ENCODE data around the gene SIRT5. TPM values are rescaled to one million over a fixed set of nuclear protein-coding genes. Genes with fewer than 3 reads are reported as not detected.

The SIRT5 gene
- total and polyA plus RNA-seq, 2 donors (not counting 1 experiment from before 2014, with no cell fraction given) = 8.1 to 16.3 TPM

DNA sequence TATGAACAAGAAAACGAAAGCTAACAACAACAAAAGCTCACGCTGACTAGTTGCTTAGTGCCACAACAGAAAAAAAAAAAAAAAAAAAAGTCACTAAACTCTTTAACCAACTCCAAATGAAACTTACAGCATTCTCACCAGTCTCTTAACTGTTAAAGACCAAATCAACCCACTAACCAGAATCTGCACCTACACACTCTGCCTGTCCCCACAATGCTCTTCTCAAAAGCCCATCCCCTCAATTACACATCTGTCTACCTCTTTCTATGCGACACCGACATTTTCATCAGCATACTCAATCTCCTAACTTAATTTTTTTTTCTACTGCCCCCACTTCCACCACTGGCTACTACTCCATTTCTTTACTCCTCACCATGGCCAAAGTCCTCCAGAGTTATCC, 75.0 kb downstream of the SIRT5 start:
- ChIA-PET POLR2A (no interaction called here), CTCF (interaction anchor here (0.5 to 0.7 kb wide), 3 partner anchors 33 to 418 kb away, joined by 3 to 5 read pairs (median 4); no protein-coding TSS in a partner anchor)
- no peak overlapping the region for H3K4me3 Mint-ChIP-seq

DNA sequence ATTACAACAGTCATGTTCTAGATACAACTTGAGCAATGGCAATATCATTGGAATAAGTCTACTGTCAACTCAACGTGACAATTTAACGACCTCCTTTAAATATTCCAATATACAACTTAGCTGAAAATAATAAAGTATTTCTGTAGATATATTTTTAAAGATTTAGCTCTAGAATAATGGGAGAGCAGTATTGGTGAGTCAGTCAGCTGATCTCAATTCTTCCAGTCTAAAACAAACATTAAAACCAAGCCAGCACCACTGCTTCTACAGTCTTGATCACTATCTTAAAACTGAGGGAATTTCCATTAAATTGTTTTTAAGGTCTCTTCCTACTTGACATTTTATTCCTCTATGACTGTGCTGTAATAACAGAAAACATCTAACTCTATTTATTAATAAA, 78.9 kb downstream of the SIRT5 start:
- ChIA-PET POLR2A (interaction anchor here (0.6 kb wide), 1 partner anchor 340 kb away, joined by 4 read pairs; no protein-coding TSS in a partner anchor), CTCF (no interaction called here)
- Histone ChIP-seq H3K36me3 (replicated peaks in 1 of 2; ENCODE audit: control extremely low read depth in 1 of 2, control insufficient read depth in 1 of 2, extremely low read depth in 1 of 2, insufficient read depth in 2 of 2, low read length in 1 of 2) (peaks cover 8 to 16% of the 10 kb centered on the region in 2 experiments), H3K4me2 (replicated peaks; ENCODE audit: low read depth, low read length, poor library complexity, severe bottlenecking) (no peak overlapping the region), H3K9me3 (ENCODE audit: control extremely low read depth in 1 of 3, control insufficient read depth in 2 of 3, insufficient read depth in 1 of 3, low read length in 2 of 3) (no peaks in the 10 kb centered on the region), H3K79me2 (ENCODE audit: control insufficient read depth, insufficient read depth, low read length) (peaks cover 14% of the 10 kb centered on the region), H3K27me3 (replicated peaks in 1 of 4; ENCODE audit: control extremely low read depth in 1 of 4, control insufficient read depth in 3 of 4, insufficient read depth in 4 of 4, low read length in 3 of 4) (no peaks in the 10 kb centered on the region), H3K4me3 (ENCODE audit: control extremely low read depth in 1 of 5, extremely low read depth in 1 of 5, insufficient read depth in 1 of 5, low read depth in 2 of 5, low read length in 4 of 5) (no peak overlapping the region), H3K27ac (ENCODE audit: low read length in 2 of 2) (no peak overlapping the region), H4K20me1 (ENCODE audit: control insufficient read depth, insufficient read depth, low read length, poor library complexity, severe bottlenecking) (peaks cover 5% of the 10 kb centered on the region), H2AFZ (ENCODE audit: insufficient read depth, low read depth, low read length, poor library complexity, severe bottlenecking) (no peak overlapping the region), H3K4me1 (ENCODE audit: control insufficient read depth in 2 of 2, insufficient read depth in 2 of 2, low read length in 2 of 2) (no peaks in the 10 kb centered on the region), H3K9ac (ENCODE audit: low read length) (no peak overlapping the region)
- ATAC-seq (ENCODE audit: low read depth) (no peak), DNase-seq (no peak)
- Mint-ChIP-seq H3K4me3 (no peak overlapping the region), H3K4me1 (peaks cover 6% of the 10 kb centered on the region), H3K27ac (no peak overlapping the region), H3K9me3 (ENCODE audit: insufficient read depth) (no peaks in the 10 kb centered on the region), H3K27me3 (no peaks in the 10 kb centered on the region)
- no CpG with 5 or more reads among the region's 2 CpGs for WGBS (ENCODE audit: insufficient coverage)
- intact Hi-C loops (cut with micrococcal nuclease) = no loop called here
- no peak for TF ChIP-seq EZH2 (IDR thresholded peaks at IDR 0.05; ENCODE audit: borderline replicate concordance, insufficient read depth, low read depth, low read length, poor library complexity, severe bottlenecking)
- TF ChIP-seq, protein P1, sequence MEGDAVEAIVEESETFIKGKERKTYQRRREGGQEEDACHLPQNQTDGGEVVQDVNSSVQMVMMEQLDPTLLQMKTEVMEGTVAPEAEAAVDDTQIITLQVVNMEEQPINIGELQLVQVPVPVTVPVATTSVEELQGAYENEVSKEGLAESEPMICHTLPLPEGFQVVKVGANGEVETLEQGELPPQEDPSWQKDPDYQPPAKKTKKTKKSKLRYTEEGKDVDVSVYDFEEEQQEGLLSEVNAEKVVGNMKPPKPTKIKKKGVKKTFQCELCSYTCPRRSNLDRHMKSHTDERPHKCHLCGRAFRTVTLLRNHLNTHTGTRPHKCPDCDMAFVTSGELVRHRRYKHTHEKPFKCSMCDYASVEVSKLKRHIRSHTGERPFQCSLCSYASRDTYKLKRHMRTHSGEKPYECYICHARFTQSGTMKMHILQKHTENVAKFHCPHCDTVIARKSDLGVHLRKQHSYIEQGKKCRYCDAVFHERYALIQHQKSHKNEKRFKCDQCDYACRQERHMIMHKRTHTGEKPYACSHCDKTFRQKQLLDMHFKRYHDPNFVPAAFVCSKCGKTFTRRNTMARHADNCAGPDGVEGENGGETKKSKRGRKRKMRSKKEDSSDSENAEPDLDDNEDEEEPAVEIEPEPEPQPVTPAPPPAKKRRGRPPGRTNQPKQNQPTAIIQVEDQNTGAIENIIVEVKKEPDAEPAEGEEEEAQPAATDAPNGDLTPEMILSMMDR (IDR thresholded peaks at IDR 0.05) = no peak

More for the DNA sequence above, 75.0 kb downstream of the SIRT5 start:
- peaks cover 8 to 16% of the 10 kb centered on the region in 2 experiments for H3K36me3 ChIP-seq (replicated peaks in 1 of 2; ENCODE audit: control extremely low read depth in 1 of 2, control insufficient read depth in 1 of 2, extremely low read depth in 1 of 2, insufficient read depth in 2 of 2, low read length in 1 of 2)
- H3K79me2 ChIP-seq (ENCODE audit: control insufficient read depth, insufficient read depth, low read length) = peaks cover 10% of the 10 kb centered on the region
- no peaks in the 10 kb centered on the region for H3K9me3 ChIP-seq (ENCODE audit: control extremely low read depth in 1 of 3, control insufficient read depth in 2 of 3, insufficient read depth in 1 of 3, low read length in 2 of 3)
- H3K9ac ChIP-seq (ENCODE audit: low read length) = no peak overlapping the region
- WGBS (ENCODE audit: insufficient coverage) = 97% methylated on average over 4 of the region's 4 CpGs
- intact Hi-C loops (cut with micrococcal nuclease) = no loop called here
- no peak overlapping the region for H3K4me3 ChIP-seq (ENCODE audit: control extremely low read depth in 1 of 5, extremely low read depth in 1 of 5, insufficient read depth in 1 of 5, low read depth in 2 of 5, low read length in 4 of 5)
- H3K27ac ChIP-seq (ENCODE audit: low read length in 2 of 2) = no peak overlapping the region
- ATAC-seq (ENCODE audit: low read depth) = no peak
- H3K4me1 ChIP-seq (ENCODE audit: control insufficient read depth in 2 of 2, insufficient read depth in 2 of 2, low read length in 2 of 2) = no peaks in the 10 kb centered on the region
- Mint-ChIP-seq H3K4me1 (peaks cover 2% of the 10 kb centered on the region), H3K27ac (no peak overlapping the region), H3K9me3 (ENCODE audit: insufficient read depth) (no peaks in the 10 kb centered on the region), H3K27me3 (no peaks in the 10 kb centered on the region)
- H4K20me1 ChIP-seq (ENCODE audit: control insufficient read depth, insufficient read depth, low read length, poor library complexity, severe bottlenecking) = peaks cover 5% of the 10 kb centered on the region
- H3K27me3 ChIP-seq (replicated peaks in 1 of 4; ENCODE audit: control extremely low read depth in 1 of 4, control insufficient read depth in 3 of 4, insufficient read depth in 4 of 4, low read length in 3 of 4) = no peaks in the 10 kb centered on the region
- no peak for DNase-seq
- no peak for TF ChIP-seq EZH2 (IDR thresholded peaks at IDR 0.05; ENCODE audit: borderline replicate concordance, insufficient read depth, low read depth, low read length, poor library complexity, severe bottlenecking)
- TF ChIP-seq, protein P1 (IDR thresholded peaks at IDR 0.05) = no peak
- no peak overlapping the region for H3K4me2 ChIP-seq (replicated peaks; ENCODE audit: low read depth, low read length, poor library complexity, severe bottlenecking)
- no peak overlapping the region for H2AFZ ChIP-seq (ENCODE audit: insufficient read depth, low read depth, low read length, poor library complexity, severe bottlenecking)

All from B cell (primary cell).